BLaER1 treated with 17β-estradiol and CSF1 and Interleukin-3, amounts not matched to agents 10 nM and 100 nM (cell line): ENCODE data around the gene ELMO1.

ENCODE experiments used
- H3K27ac ChIP-seq, 11 experiments: shearing (Covaris generic); formaldehyde crosslinking; 2 replicates each; pipeline ENCODE4 v1.8.1; 2022
- H3K27me3 ChIP-seq, 11 experiments: shearing (Covaris generic); formaldehyde crosslinking; 2 replicates each; pipeline ENCODE4 v1.8.1; 2022
- H3K36me3 ChIP-seq, 11 experiments: shearing (Covaris generic); formaldehyde crosslinking; 2 replicates each; pipeline ENCODE4 v1.8.1; 2022
- H3K4me1 ChIP-seq, 10 experiments: shearing (Covaris generic); formaldehyde crosslinking; 2 replicates each; pipeline ENCODE4 v1.8.1; 2022
- H3K4me2 ChIP-seq, 11 experiments: shearing (Covaris generic); formaldehyde crosslinking; 2 replicates each; pipeline ENCODE4 v1.8.1; 2022
- H3K4me3 ChIP-seq, 10 experiments: shearing (Covaris generic); formaldehyde crosslinking; 2 replicates each; pipeline ENCODE4 v1.8.1; 2022
- H3K9ac ChIP-seq, 11 experiments: shearing (Covaris generic); formaldehyde crosslinking; 2 replicates each; pipeline ENCODE4 v1.8.1; 2022
- H3K9me3 ChIP-seq, 11 experiments: shearing (Covaris generic); formaldehyde crosslinking; replicated peaks in 1 of 11; 2 replicates each; pipeline ENCODE4 v1.8.1; 2022
- H4K20me1 ChIP-seq, 11 experiments: shearing (Covaris generic); formaldehyde crosslinking; 2 replicates each; pipeline ENCODE4 v1.8.1; 2022
- Cebpa-rat ChIP-seq, 11 experiments: shearing (Covaris generic); IDR thresholded peaks; 2 replicates each; pipeline ENCODE4 v1.8.1; 2022

Gene ELMO1

DNA sequence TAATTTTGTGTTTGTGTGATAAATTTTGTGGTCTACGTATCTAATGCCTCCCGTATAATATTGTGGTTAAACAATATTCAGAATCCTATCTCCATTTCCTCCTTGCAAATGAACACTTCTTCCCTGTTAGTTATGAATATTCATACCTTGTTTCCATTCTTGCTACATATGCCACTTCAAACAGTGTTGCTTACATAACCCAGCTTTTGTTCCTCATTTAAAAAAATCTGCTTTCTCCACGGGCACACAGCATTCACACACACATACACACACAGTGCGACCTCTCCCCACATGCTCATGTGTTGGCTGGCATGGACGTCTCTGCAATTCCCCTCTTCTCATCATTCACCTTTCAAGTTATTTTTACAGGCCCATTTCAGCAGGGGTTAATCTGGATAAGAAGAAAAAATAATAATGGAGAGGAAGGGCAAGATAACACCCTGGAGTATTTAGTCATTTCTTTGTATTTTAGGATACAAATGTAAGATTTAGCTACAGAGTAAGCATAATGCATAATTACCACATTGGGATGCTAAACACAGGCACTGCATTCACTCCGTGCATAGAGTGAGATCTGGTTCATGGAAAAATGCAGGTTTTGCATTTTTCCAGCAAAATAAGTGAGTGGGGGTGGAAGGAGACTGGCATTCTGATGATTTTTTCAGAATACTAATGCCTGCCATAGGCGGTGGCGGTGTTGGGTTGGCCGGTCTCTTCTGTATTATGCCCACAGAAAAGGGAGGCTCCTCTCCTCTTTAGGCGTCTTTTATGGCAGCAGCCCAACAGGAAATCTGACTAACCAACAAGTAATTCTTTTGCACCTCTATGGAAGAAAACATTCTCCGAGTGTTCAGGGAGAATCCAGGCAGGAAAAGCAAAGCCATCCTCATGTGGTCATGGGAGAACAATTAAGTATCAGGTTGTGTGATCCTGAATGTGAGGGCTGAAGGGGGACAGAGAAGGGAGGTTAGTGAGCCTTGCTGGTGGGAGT, 31.7 kb upstream of the ELMO1 start:
- H3K4me1 ChIP-seq, result peaks cover 0 to 16% (median 0%) of the 10 kb centered on the region in 10 experiments; a peak in 5 of 20 replicates
- no peak for TF ChIP-seq Cebpa-rat (IDR thresholded peaks at IDR 0.05)

DNA sequence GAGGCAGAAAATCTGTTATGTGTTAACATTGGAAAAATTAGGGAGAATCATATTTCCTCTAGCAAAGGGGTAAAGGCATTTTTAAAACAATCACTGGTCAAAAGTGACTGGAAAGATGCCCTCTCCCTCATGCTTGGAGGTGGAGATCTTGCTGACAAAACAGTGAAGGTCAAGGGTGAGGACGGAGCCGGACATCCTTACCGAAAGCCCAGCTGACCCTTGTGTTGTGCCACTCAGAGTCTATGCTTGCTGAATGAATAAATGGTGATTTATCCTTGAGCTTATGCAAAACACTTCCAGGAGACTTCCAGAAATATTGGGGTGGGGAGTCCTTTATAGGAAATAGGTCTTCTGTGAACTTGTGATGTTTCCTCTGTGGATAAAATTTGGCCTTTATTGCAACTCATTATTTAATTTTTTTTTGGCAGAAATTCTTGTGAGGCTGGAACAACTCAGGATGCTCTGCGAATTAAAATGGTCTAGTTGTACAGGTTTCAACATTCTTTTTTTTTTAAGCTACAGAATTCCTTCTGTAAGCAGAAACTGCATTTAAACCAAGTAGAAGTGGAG, 28.3 kb upstream of the ELMO1 start:
- no peak overlapping the region for H3K4me2 ChIP-seq
- no peaks in the 10 kb centered on the region for H3K9me3 ChIP-seq
- no peak overlapping the region for H3K4me3 ChIP-seq
- H4K20me1 ChIP-seq, result no peaks in the 10 kb centered on the region
- H3K36me3 ChIP-seq, result no peaks in the 10 kb centered on the region
- no peak overlapping the region for H3K27ac ChIP-seq
- no peak for TF ChIP-seq Cebpa-rat (IDR thresholded peaks at IDR 0.05)
- peaks cover 0 to 16% (median 0%) of the 10 kb centered on the region in 10 experiments; a peak in 5 of 20 replicates for H3K4me1 ChIP-seq
- no peaks in the 10 kb centered on the region for H3K27me3 ChIP-seq
- no peak overlapping the region for H3K9ac ChIP-seq

More for the DNA sequence above, 31.7 kb upstream of the ELMO1 start:
- Histone ChIP-seq H3K4me3 (no peak overlapping the region), H3K9ac (no peak overlapping the region), H3K27me3 (no peaks in the 10 kb centered on the region), H3K36me3 (no peaks in the 10 kb centered on the region), H3K27ac (no peak overlapping the region), H3K9me3 (no peaks in the 10 kb centered on the region), H3K4me2 (peak overlapping the region in 2 of 11 experiments; percentile 33 to 63; a peak in 5 of 22 replicates), H4K20me1 (no peaks in the 10 kb centered on the region)

- Histone ChIP-seq H3K4me2 (no peak overlapping the region), H3K4me3 (no peak overlapping the region), H3K4me1 (peaks cover 0 to 16% (median 0%) of the 10 kb centered on the region in 10 experiments; a peak in 5 of 20 replicates), H4K20me1 (no peaks in the 10 kb centered on the region), H3K27me3 (no peaks in the 10 kb centered on the region), H3K27ac (no peak overlapping the region), H3K9ac (no peak overlapping the region), H3K36me3 (no peaks in the 10 kb centered on the region), H3K9me3 (no peaks in the 10 kb centered on the region)
- no peak for TF ChIP-seq Cebpa-rat (IDR thresholded peaks at IDR 0.05)
Observed at GRCh38 chr7:37476428-37476827, 27.8 kb upstream of the ELMO1 start.

DNA sequence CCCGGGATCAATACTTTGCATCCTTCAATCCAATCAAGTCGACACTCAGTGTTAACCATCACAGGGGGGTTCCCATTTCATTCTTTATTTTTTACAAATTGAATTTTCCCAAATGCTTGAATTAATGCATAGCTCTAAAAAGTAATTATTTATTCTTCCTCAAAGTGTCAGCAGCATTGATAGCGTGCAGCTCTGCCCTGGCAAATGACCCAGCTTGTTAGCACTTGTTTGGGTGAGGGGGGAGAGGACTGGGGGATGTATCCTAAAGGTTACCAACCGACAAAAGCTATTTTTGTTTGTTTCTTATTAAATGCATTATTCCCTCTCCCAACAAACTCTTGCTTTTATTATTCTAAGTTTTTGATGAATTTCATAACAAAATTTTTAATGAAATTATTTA, 27.0 kb upstream of the ELMO1 start:
- Histone ChIP-seq H3K9ac (no peak overlapping the region), H3K9me3 (no peaks in the 10 kb centered on the region), H3K36me3 (no peaks in the 10 kb centered on the region), H3K27me3 (no peaks in the 10 kb centered on the region), H3K27ac (no peak overlapping the region), H3K4me1 (peaks cover 0 to 13% (median 0%) of the 10 kb centered on the region in 10 experiments; a peak in 5 of 20 replicates), H4K20me1 (no peaks in the 10 kb centered on the region), H3K4me3 (no peak overlapping the region), H3K4me2 (no peak overlapping the region)
- TF ChIP-seq Cebpa-rat (IDR thresholded peaks at IDR 0.05), result no peak

GRCh38 chr7:37471619-37472018, 23.0 kb upstream of the ELMO1 start:
- Histone ChIP-seq H4K20me1 (no peaks in the 10 kb centered on the region), H3K4me1 (peaks cover 0 to 10% (median 6%) of the 10 kb centered on the region in 10 experiments; a peak in 11 of 20 replicates), H3K4me2 (no peak overlapping the region), H3K4me3 (no peak overlapping the region), H3K36me3 (no peaks in the 10 kb centered on the region), H3K27ac (no peak overlapping the region), H3K9ac (no peak overlapping the region), H3K27me3 (no peaks in the 10 kb centered on the region), H3K9me3 (peaks cover 0 to 5% (median 0%) of the 10 kb centered on the region in 11 experiments; a peak in 2 of 22 replicates)
- TF ChIP-seq Cebpa-rat (IDR thresholded peaks at IDR 0.05), result no peak

DNA sequence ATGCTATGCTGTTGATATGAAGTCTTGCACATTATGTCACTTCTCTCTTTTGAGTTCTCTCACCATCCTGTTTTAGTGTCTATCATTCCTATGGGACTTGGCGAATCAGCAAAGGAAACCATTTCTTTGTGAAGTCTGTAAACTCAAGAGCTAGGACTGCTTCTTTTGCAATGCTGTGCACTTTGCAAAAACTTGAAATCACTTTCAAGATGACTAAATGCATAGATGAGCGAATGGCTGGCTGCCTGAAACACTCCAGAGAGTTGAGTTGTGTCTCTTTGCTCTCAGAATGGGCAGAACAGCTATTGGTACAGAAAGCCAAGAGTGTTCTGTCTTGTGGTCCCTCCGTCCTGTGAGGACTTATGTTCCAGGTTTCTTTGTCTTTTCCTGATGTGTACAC, 18.3 kb upstream of the ELMO1 start:
- TF ChIP-seq Cebpa-rat (IDR thresholded peaks at IDR 0.05), result peak in 2 of 11 experiments; percentile 30 to 53; a peak in 1 of 22 replicates
- Histone ChIP-seq H3K36me3 (no peaks in the 10 kb centered on the region), H3K4me1 (peaks cover 0 to 15% (median 6%) of the 10 kb centered on the region in 10 experiments; a peak in 11 of 20 replicates), H3K27me3 (no peaks in the 10 kb centered on the region), H3K9me3 (peaks cover 0 to 8% (median 0%) of the 10 kb centered on the region in 11 experiments; a peak in 2 of 22 replicates), H3K27ac (peak overlapping the region in 4 of 11 experiments; percentile 7 to 52 (median 46); a peak in 6 of 22 replicates), H4K20me1 (no peaks in the 10 kb centered on the region), H3K4me3 (no peak overlapping the region), H3K4me2 (peak overlapping the region in 9 of 11 experiments; percentile 2 to 60 (median 29); a peak in 12 of 22 replicates), H3K9ac (no peak overlapping the region)

- Histone ChIP-seq H3K27me3 (no peaks in the 10 kb centered on the region), H3K4me3 (no peak overlapping the region), H4K20me1 (no peaks in the 10 kb centered on the region), H3K27ac (no peak overlapping the region), H3K4me1 (peaks cover 0 to 14% (median 4%) of the 10 kb centered on the region in 10 experiments; a peak in 11 of 20 replicates), H3K36me3 (no peaks in the 10 kb centered on the region), H3K9me3 (0 out of 22 replicates have a peak, but pooled peaks cover 0 to 8% (median 0%) of the 10 kb centered on the region in 11 experiments), H3K9ac (no peak overlapping the region), H3K4me2 (peak overlapping the region in 2 of 11 experiments; percentile 0 to 4; a peak in 2 of 22 replicates)
- TF ChIP-seq Cebpa-rat (IDR thresholded peaks at IDR 0.05), result no peak
Observed at GRCh38 chr7:37462138-37462537, 13.5 kb upstream of the ELMO1 start.

- Histone ChIP-seq H4K20me1 (no peaks in the 10 kb centered on the region), H3K9ac (no peak overlapping the region), H3K9me3 (peaks cover 0 to 3% (median 0%) of the 10 kb centered on the region in 11 experiments; a peak in 1 of 22 replicates), H3K27me3 (no peaks in the 10 kb centered on the region), H3K27ac (no peak overlapping the region), H3K4me3 (no peak overlapping the region), H3K36me3 (no peaks in the 10 kb centered on the region), H3K4me1 (peaks cover 0 to 3% (median under 1%) of the 10 kb centered on the region in 10 experiments; a peak in 11 of 20 replicates), H3K4me2 (no peak overlapping the region)
- TF ChIP-seq Cebpa-rat (IDR thresholded peaks at IDR 0.05), result no peak
Observed at GRCh38 chr7:37455081-37455480, 6.4 kb upstream of the ELMO1 start.

DNA sequence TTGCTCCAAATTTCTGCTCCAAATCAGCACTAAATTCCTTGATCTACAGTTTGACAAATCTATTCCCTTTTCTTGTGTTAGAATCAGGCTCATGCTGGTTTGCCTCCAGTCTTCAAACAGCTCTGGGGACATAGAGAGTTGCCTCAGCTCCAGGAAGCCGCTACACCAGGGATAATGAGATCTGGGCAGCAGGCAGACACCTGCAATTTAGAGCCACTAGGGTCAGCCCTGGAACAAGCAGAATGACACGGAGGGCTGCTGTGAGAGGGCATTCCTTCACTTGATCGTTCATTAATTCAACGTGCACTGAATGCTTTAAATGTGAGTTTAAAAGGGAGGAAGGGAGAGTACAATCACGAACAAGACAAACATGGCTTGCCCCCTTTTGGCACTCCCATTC, 3.7 kb upstream of the ELMO1 start:
- no peak for TF ChIP-seq Cebpa-rat (IDR thresholded peaks at IDR 0.05)
- H3K27me3 ChIP-seq, result no peaks in the 10 kb centered on the region
- H4K20me1 ChIP-seq, result no peaks in the 10 kb centered on the region
- H3K9me3 ChIP-seq, result peaks cover 0 to 3% (median 0%) of the 10 kb centered on the region in 11 experiments; a peak in 1 of 22 replicates
- no peak overlapping the region for H3K4me3 ChIP-seq
- H3K27ac ChIP-seq, result no peak overlapping the region
- no peak overlapping the region for H3K4me2 ChIP-seq
- H3K4me1 ChIP-seq, result peaks cover 8 to 15% (median 13%) of the 10 kb centered on the region in 10 experiments
- no peak overlapping the region for H3K9ac ChIP-seq
- no peaks in the 10 kb centered on the region for H3K36me3 ChIP-seq
